WTC11 (cell line): ENCODE results near the gene HAPLN3. TPM values are rescaled to one million over a fixed set of nuclear protein-coding genes. Genes with fewer than 3 reads are reported as not detected.

Experiments
- ATAC-seq: fragments of 200-7000 bp; cut with Tn5 transposase; 2 replicates; pipeline ENCODE4 v1.10.0; 2021; ENCODE audit warnings: mild to moderate bottlenecking, moderate library complexity
- CTCF ChIA-PET: fragments of 300-600 bp; sonication (Branson Sonifier 250); formaldehyde crosslinking; loops from one replicate; lab custom pipeline; 2021; ENCODE audit warnings: antibody characterized with exemption; lab: Charles Lee
- POLR2A ChIA-PET: fragments of 350-600 bp; sonication (Branson Sonifier 250); formaldehyde crosslinking; loops from one replicate; lab custom pipeline; 2021; ENCODE audit warnings: antibody characterized with exemption; lab: Charles Lee
- DNase-seq: peaks from one replicate; pipeline ENCODE4 v3.0.0; 2021; ENCODE audit warnings: low spot score
- H3K27ac Mint-ChIP-seq: 2 replicates; pipeline ENCODE4 v1.8.0; 2021; ENCODE audit warnings: mixed read lengths
- H3K27me3 Mint-ChIP-seq: 2 replicates; pipeline ENCODE4 v1.8.0; 2021; ENCODE audit warnings: low read depth, mild to moderate bottlenecking, moderate library complexity, mixed read lengths
- H3K36me3 Mint-ChIP-seq: 2 replicates; pipeline ENCODE4 v1.8.0; 2021; ENCODE audit warnings: mixed read lengths
- H3K4me1 Mint-ChIP-seq: 2 replicates; pipeline ENCODE4 v1.8.0; 2022; ENCODE audit warnings: mixed read lengths
- H3K4me3 Mint-ChIP-seq: 2 replicates; pipeline ENCODE4 v1.8.0; 2021; ENCODE audit warnings: mild to moderate bottlenecking, moderate library complexity, mixed read lengths
- H3K9me3 Mint-ChIP-seq: 2 replicates; pipeline ENCODE4 v1.8.0; 2021; ENCODE audit warnings: mixed read lengths
- ATF6 ChIP-seq: sonication (generic); formaldehyde crosslinking; IDR thresholded peaks from 2 replicates; pipeline ENCODE4 v1.8.1; 2023; ENCODE audit warnings: mild to moderate bottlenecking, missing genetic modification reagents
- CTCF ChIP-seq: fragments of 200-600 bp; IDR thresholded peaks from 2 replicates; pipeline ENCODE4 v1.8.0; 2022; ENCODE audit warnings: antibody characterized with exemption
- ELF4 ChIP-seq: sonication (generic); formaldehyde crosslinking; IDR thresholded peaks from 2 replicates; pipeline ENCODE4 v1.8.1; 2022; ENCODE audit warnings: low read depth, mild to moderate bottlenecking, moderate library complexity, missing genetic modification reagents
- ESRRA ChIP-seq: sonication (generic); formaldehyde crosslinking; IDR thresholded peaks from 2 replicates; pipeline ENCODE4 v1.8.1; 2022; ENCODE audit warnings: mild to moderate bottlenecking, missing genetic modification reagents, borderline replicate concordance
- GTF2I ChIP-seq: fragments of 250-450 bp; sonication (Bioruptor Pico); conservative IDR thresholded peaks from 2 replicates; pipeline ENCODE4 v1.4.0; 2021; ENCODE audit warnings: mild to moderate bottlenecking
- MXD4 ChIP-seq: fragments of 250-450 bp; sonication (Bioruptor Pico); IDR thresholded peaks from 2 replicates; pipeline ENCODE4 v1.8.0; 2021; ENCODE audit warnings: mild to moderate bottlenecking, moderate library complexity, borderline replicate concordance
- OVOL2 ChIP-seq: fragments of 250-450 bp; sonication (Bioruptor Pico); IDR thresholded peaks from 2 replicates; pipeline ENCODE4 v1.9.0; 2021; ENCODE audit warnings: mild to moderate bottlenecking, borderline replicate concordance
- SMAD3 ChIP-seq: sonication (generic); formaldehyde crosslinking; IDR thresholded peaks from 2 replicates; pipeline ENCODE4 v1.8.0; 2022; ENCODE audit warnings: missing genetic modification reagents, mild to moderate bottlenecking, borderline replicate concordance
- SMAD4 ChIP-seq: sonication (generic); formaldehyde crosslinking; IDR thresholded peaks from 2 replicates; pipeline ENCODE4 v1.8.0; 2022; ENCODE audit warnings: mild to moderate bottlenecking, missing genetic modification reagents
- SP1 ChIP-seq: sonication (generic); formaldehyde crosslinking; conservative IDR thresholded peaks from 2 replicates; pipeline ENCODE4 v1.8.1; 2022; ENCODE audit warnings: missing genetic modification reagents
- USF2 ChIP-seq: sonication (generic); formaldehyde crosslinking; IDR thresholded peaks from 2 replicates; pipeline ENCODE4 v1.8.1; 2023; ENCODE audit warnings: mild to moderate bottlenecking, missing genetic modification reagents, moderate library complexity
- ZNF671 ChIP-seq: fragments of 250-450 bp; sonication (Bioruptor Pico); IDR thresholded peaks from 2 replicates; pipeline ENCODE4 v1.8.0; 2021; ENCODE audit warnings: mild to moderate bottlenecking
- total RNA-seq: library from RNA; stranded (reverse); gene quantifications from 3 replicates; pipeline ENCODE4 v1.2.3, GENCODE V29; 2021
- TF ChIP-seq, protein P1 (sequence below): sonication (generic); formaldehyde crosslinking; IDR thresholded peaks from 2 replicates; pipeline ENCODE4 v1.8.1; 2023; ENCODE audit warnings: mild to moderate bottlenecking, moderate library complexity, missing genetic modification reagents
- TF ChIP-seq, protein P2 (sequence below): sonication (generic); formaldehyde crosslinking; IDR thresholded peaks from 2 replicates; pipeline ENCODE4 v1.8.1; 2022; ENCODE audit warnings: missing genetic modification reagents, borderline replicate concordance
- TF ChIP-seq, protein P3 (sequence below): sonication (generic); formaldehyde crosslinking; IDR thresholded peaks from 2 replicates; pipeline ENCODE4 v1.8.1; 2023; ENCODE audit warnings: mild to moderate bottlenecking, missing genetic modification reagents

Gene HAPLN3
- total RNA-seq, 1 experiment from 2014 or later, result 50.6 TPM

DNA sequence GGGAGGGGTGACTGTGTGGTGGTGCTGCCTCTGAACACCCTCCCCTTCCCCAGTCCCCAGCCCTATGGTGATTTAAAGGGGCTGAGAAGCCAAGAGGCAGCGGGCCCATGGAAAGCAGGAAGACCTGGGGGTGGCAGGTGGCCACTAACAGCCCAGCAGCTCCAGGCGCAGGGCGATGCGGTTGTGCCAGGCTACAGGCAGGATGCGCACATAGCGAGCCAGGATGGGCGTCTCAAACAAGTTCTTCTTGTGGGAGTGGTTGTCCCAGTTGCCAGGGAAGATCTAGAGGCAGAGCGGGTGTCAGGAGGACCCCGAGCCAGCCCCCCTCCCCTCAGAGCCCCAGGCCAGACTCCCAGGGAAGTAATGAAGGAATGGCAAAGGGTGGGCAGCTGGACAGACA lies 3.9 kb upstream of the HAPLN3 start (continued):
- TF ChIP-seq, protein P1, sequence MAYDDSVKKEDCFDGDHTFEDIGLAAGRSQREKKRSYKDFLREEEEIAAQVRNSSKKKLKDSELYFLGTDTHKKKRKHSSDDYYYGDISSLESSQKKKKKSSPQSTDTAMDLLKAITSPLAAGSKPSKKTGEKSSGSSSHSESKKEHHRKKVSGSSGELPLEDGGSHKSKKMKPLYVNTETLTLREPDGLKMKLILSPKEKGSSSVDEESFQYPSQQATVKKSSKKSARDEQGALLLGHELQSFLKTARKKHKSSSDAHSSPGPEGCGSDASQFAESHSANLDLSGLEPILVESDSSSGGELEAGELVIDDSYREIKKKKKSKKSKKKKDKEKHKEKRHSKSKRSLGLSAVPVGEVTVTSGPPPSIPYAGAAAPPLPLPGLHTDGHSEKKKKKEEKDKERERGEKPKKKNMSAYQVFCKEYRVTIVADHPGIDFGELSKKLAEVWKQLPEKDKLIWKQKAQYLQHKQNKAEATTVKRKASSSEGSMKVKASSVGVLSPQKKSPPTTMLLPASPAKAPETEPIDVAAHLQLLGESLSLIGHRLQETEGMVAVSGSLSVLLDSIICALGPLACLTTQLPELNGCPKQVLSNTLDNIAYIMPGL, result no peak
- TF ChIP-seq MXD4 (CRISPR knock-in tag) (no peak), GTF2I (no peak), SP1 (CRISPR knock-in tag) (no peak), ATF6 (CRISPR knock-in tag) (no peak), USF2 (CRISPR knock-in tag) (no peak), ZNF671 (no peak)
- TF ChIP-seq, protein P2, sequence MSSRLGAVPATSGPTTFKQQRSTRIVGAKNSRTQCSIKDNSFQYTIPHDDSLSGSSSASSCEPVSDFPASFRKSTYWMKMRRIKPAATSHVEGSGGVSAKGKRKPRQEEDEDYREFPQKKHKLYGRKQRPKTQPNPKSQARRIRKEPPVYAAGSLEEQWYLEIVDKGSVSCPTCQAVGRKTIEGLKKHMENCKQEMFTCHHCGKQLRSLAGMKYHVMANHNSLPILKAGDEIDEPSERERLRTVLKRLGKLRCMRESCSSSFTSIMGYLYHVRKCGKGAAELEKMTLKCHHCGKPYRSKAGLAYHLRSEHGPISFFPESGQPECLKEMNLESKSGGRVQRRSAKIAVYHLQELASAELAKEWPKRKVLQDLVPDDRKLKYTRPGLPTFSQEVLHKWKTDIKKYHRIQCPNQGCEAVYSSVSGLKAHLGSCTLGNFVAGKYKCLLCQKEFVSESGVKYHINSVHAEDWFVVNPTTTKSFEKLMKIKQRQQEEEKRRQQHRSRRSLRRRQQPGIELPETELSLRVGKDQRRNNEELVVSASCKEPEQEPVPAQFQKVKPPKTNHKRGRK, result no peak

- ChIA-PET POLR2A (interaction anchor here (0.5 to 1.5 kb wide), 2 partner anchors 13 to 89 kb away, joined by 4 read pairs; no protein-coding TSS in a partner anchor), CTCF (interaction anchor here (1.1 to 2.0 kb wide), 3 partner anchors 9 to 105 kb away, joined by 3 to 15 read pairs (median 3); no protein-coding TSS in a partner anchor)
- 0 out of 2 replicates have a peak, but pooled peaks cover 2% of the 10 kb centered on the region for H3K27me3 Mint-ChIP-seq
- H3K9me3 Mint-ChIP-seq, result no peaks in the 10 kb centered on the region
- peak overlapping the region; percentile 85 for H3K27ac Mint-ChIP-seq
- H3K36me3 Mint-ChIP-seq, result peaks cover 52% of the 10 kb centered on the region
- no peak overlapping the region for H3K4me3 Mint-ChIP-seq
- H3K4me1 Mint-ChIP-seq, result peaks cover 54% of the 10 kb centered on the region
- ATAC-seq, result no peak
- TF ChIP-seq ZNF671, result no peak
- TF ChIP-seq OVOL2, result no peak
- TF ChIP-seq, protein P3, sequence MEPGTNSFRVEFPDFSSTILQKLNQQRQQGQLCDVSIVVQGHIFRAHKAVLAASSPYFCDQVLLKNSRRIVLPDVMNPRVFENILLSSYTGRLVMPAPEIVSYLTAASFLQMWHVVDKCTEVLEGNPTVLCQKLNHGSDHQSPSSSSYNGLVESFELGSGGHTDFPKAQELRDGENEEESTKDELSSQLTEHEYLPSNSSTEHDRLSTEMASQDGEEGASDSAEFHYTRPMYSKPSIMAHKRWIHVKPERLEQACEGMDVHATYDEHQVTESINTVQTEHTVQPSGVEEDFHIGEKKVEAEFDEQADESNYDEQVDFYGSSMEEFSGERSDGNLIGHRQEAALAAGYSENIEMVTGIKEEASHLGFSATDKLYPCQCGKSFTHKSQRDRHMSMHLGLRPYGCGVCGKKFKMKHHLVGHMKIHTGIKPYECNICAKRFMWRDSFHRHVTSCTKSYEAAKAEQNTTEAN (CRISPR knock-in tag), result no peak
- no peak for TF ChIP-seq ELF4
- TF ChIP-seq SMAD4, result no peak
- TF ChIP-seq CTCF, result no peak
- no peak for TF ChIP-seq SMAD3 (CRISPR knock-in tag)
- no peak for TF ChIP-seq GTF2I
- no peak for TF ChIP-seq ESRRA (CRISPR knock-in tag)
- no peak for DNase-seq
Observed at GRCh38 chr15:88898736-88899135, 3.4 kb upstream of the HAPLN3 start.
